Measurements from ENCODE around the gene CEP70. TPM values are rescaled to one million over a fixed set of nuclear protein-coding genes. Genes with fewer than 3 reads are reported as not detected.
"Not testable (repeated sequence)": the region's sequence is repeated elsewhere in the genome, so short reads cannot be mapped to it uniquely, and the experiment has no call there.

Gene CEP70
- polyA plus RNA-seq, 1 donor: 19.0 TPM

DNA sequence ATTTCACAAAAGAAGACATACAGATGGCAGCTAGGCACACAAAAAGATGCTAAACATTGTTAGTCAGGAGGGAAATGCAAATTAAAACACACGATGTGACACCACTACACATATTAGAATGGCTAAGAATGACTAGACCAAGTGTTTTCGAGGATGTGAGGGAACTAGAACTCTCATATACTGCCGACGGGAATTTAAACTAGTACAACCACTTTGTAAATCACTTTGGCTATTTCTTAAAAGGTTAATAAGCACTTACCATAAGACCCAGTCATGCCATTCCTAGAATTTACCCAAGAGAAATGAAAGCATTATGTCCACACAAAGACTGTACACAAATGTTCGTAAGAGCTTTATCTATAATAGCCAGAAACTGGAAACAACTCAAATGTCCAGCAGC lies 5.6 kb downstream of the CEP70 start:
- no peak for DNase-seq

- no peak for DNase-seq
Observed at GRCh38 chr3:138587374-138587773, 6.7 kb downstream of the CEP70 start.

- DNase-seq: no peak
Observed at GRCh38 chr3:138578961-138579574, 15.0 kb downstream of the CEP70 start.

GRCh38 chr3:138578141-138578540 lies 15.9 kb downstream of the CEP70 start:
- no peak for DNase-seq

- no peak for DNase-seq
Observed at GRCh38 chr3:138573138-138573537, 20.9 kb downstream of the CEP70 start.

DNA sequence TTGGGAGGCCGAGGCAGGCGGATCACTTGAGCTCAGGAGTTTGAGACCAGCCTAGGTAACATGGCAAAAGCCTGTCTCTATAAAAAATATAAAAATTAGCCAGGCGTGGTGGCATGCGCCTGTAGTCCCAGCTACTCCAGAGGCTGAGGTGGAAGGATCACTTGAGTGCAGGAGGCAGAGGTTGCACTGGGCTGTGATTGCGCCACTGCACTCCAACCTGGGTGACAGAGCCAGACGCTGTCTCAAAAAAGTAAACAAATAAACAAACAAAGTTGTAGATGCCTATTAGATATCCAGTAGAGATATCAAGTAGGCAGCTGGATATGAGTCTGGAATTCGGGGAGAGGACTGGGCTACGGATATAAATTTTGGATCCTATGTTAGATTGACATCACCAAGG lies 24.4 kb downstream of the CEP70 start:
- DNase-seq: not testable (repeated sequence)

GRCh38 chr3:138569090-138569489 lies 25.0 kb downstream of the CEP70 start:
- DNase-seq: no peak

DNA sequence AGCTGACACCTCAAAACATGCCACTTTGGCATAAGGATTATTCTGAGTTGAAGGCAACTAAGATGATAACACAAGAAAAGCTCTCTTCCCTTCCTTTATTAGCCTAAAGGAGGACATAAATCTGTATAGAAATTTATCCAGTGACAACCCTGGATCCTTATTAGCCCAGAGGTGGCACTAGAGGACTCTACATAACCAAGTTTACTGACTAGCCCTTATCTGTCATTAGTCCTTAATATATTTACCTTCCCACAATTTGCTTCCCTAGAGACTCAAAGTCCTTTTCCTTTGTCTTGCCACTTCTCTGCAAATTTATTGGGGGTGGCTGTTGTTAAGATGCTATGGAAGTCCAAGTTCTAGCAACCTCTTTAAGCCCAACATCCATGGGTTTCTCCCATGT lies 26.7 kb downstream of the CEP70 start:
- no peak for DNase-seq

DNA sequence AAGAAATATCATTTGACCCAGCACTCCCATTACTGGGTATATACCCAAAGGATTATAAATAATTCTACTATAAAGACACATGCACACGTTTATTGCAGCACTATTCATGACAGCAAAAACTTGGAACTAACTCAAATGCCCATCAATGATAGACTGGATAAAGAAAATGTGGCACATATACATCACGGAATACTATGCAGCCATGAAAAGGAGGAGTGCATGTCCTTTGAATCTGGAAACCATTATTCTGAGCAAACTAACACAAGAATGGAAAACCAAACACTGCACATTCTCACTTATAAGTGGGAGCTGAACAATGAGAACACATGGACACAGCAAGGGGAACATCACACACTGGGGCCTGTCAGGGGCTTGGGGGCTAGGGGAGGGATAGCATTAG lies 27.8 kb downstream of the CEP70 start:
- not testable (repeated sequence) for DNase-seq

- not testable (repeated sequence) for DNase-seq
Observed at GRCh38 chr3:138562902-138563301, 31.2 kb downstream of the CEP70 start.

- no peak for DNase-seq
Observed at GRCh38 chr3:138560501-138560900, 33.6 kb downstream of the CEP70 start.

- DNase-seq: no peak
Observed at GRCh38 chr3:138559134-138559533, 34.9 kb downstream of the CEP70 start.

GRCh38 chr3:138554775-138555174 lies 39.3 kb downstream of the CEP70 start:
- DNase-seq: not testable (repeated sequence)

GRCh38 chr3:138550958-138551357 lies 43.1 kb downstream of the CEP70 start:
- not testable (repeated sequence) for DNase-seq

- no peak for DNase-seq
Observed at GRCh38 chr3:138549179-138549977, 44.7 kb downstream of the CEP70 start.

GRCh38 chr3:138547342-138547975 lies 46.6 kb downstream of the CEP70 start:
- DNase-seq: no peak

DNA sequence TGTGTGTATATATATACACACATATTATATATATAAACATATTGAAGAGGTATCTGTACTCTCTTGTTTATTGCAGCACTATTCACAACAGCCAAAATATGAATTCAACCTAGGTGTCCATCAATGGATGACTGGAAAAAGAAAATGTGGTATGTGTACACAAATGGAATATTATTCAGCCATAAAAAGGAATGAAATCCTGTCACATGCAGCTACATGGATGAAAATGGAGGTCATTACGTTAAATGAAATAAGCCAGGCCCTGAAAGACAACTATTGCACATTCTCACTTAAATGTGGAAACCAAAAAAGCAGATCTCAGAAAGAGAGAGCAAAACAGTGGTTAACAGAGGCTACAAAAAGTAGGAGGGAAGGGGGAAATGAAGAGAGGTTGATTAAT lies 49.5 kb downstream of the CEP70 start:
- no peak for DNase-seq

GRCh38 chr3:138542977-138543376 lies 51.1 kb downstream of the CEP70 start:
- DNase-seq: no peak

DNA sequence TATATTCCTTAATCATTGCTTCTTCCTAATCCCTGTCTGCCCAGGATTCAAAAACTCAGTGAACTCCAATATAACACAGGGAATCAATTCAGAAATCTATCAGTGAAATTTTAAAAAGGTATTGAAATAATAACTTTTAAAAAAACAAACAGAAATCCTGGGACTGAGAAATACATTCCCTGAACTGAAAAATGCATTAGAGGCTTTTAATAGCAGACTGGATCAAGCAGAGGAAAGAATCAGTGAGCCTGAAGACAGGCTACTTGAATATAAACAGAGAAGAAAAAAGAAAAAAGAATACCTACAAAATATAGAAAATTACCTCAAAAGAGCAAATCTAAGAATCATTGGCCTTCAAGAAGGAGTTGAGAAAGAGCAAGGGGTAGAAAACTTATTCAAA lies 54.7 kb downstream of the CEP70 start:
- no peak for DNase-seq

- DNase-seq: not testable (repeated sequence)
Observed at GRCh38 chr3:138521445-138521844, 72.6 kb downstream of the CEP70 start.

GRCh38 chr3:138513090-138513843 lies 80.8 kb downstream of the CEP70 start:
- no peak for DNase-seq

DNA sequence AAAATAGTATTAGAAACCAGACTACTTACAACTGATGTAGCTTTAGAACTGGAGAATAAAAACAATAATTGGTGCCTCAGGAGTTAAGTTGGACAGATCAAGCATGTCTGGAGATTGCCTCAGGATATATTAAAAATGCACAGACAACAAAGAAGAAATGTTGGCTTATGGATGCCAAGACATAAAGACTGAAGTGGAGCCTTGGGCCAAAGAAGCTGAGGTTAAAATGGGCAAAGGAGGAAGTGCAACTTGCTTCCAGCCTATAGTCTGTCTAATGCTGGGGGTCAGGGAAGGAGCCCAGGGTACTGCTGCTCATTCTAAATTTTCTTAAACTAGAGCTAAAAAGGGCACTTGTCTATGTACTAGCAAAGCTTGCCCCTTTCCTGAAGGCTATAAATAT lies 82.1 kb downstream of the CEP70 start:
- no peak for DNase-seq

DNA sequence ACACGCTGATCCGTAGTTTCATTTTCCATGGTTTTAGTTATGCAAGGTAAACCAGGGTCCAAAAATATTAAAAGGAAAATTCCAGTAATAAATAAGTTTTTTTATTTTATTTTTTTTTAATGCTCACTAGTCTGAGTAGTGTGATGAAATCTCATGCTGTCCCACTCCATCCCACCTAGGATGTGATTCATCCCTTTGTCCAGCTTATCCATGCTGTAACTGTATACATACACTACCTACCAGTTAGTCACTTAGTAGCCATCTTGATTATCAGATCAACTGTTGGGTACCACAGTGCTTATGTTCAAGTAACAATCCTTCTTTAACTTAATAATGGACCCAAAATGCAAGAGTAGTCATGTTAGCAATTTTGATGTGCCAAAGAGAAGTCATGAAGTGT lies 84.5 kb downstream of the CEP70 start:
- no peak for DNase-seq
